Measurements from ENCODE around the gene SP100.
"Not testable (repeated sequence)": the region's sequence is repeated elsewhere in the genome, so short reads cannot be mapped to it uniquely, and the experiment has no call there.

The SP100 gene

DNA sequence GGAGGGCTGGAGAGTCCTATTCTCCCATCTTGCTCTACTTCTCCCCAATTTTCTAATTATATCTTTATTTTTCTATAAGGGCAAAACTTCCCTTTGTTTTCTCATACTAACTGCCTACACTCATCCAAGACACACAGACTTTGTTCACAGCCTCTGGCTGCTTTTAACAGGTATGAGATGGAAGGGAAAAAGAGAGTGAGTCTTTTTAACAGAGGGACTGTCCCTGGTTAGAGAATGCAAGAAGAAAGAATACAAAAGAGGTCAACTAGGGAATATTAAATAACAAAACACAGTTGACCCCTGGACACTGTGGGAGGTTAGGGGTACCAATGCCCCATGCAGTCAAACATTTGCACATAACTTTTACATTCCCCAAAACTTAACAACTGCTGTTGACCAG lies 41.8 kb downstream of the SP100 start:
- DNase-seq (ENCODE audit: low read depth, low spot score), result no peak

DNA sequence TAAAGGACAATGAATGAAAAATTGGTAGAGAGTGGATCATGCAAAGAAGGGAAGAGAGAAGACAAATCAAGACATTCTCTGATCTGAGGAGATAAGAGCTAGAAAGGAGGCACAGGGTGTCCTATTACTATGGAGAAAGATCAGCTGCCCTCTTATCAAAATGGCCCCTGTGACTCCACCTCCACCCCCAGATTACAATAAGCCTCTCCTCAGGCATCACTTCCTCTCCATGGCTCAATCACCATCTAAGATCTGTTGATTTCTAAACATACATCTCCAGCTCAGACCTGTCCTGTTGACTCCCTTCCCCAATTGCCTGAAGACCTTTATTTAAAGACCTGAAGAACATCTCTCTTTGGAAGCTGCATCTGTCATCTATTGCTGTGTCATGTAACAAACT lies 43.2 kb downstream of the SP100 start:
- no peak for DNase-seq (ENCODE audit: low read depth, low spot score)

DNA sequence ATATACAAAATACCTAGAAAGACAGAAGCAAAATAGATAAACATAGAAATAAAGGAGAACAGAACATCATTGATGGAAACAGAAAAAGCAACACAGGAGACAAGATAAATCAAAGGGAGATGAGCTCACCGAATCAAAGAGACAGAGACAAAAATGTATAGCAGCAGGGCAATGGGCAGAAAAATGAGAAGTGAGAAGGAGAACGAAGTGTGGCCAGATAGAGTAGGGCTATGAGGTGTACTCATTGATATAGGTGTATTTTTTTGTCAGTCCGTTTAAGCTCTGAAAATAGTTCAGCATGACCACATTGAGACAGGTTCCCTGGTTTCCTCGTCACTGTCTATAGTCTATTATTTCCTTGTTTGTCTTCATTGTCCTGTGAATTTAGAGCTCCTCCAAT lies 55.1 kb downstream of the SP100 start:
- no peak for DNase-seq (ENCODE audit: low read depth, low spot score)

- DNase-seq (ENCODE audit: low read depth, low spot score), result no peak
Measured at GRCh38 chr2:230472621-230473018, 56.6 kb downstream of the SP100 start.

GRCh38 chr2:230473378-230473777 lies 57.4 kb downstream of the SP100 start:
- DNase-seq (ENCODE audit: low read depth, low spot score), result no peak

DNA sequence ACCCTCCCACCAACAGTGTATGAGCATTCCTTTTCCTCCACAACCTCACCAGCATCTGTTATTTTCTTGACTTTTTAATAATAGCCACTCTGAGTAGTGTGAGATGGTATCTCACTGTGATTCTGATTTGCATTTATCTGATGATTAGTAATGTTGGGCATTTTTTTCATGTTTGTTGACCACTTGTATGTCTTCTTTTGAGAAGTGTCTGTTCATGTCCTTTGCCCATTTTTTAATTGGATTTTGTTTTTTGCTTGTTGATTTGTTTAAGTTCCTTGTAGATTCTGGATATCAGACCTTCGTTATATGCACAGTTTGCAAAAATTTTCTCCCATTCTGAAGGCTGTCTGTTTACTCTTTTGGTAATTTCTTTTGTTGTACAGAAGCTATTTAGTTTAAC lies 59.1 kb downstream of the SP100 start:
- no peak for DNase-seq (ENCODE audit: low read depth, low spot score)

DNA sequence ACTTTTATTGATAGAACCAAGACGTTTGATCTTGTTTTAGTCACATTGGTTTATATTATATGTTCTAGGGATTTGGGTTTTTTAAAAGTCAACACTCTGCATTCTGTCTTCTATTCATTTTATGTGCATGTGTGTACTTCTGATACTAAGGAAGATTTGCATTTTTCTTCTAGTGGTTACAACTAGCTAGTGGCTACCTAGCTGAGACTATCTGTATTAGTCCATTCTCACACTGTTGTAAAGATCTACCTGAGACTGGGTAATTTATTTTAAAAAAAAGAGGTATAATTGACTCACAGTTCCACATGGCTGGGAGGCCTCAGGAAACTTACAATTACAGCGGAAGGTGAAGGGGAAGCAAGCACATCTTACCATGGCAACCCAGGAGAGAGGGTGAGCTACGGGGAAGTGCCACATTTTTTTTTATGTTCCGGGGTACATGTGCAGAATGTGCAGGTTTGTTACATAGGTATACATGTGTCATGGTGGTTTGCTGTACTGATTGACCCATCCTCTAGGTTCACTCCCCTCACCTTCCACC lies 69.9 kb downstream of the SP100 start:
- no peak for DNase-seq (ENCODE audit: low read depth, low spot score)

DNA sequence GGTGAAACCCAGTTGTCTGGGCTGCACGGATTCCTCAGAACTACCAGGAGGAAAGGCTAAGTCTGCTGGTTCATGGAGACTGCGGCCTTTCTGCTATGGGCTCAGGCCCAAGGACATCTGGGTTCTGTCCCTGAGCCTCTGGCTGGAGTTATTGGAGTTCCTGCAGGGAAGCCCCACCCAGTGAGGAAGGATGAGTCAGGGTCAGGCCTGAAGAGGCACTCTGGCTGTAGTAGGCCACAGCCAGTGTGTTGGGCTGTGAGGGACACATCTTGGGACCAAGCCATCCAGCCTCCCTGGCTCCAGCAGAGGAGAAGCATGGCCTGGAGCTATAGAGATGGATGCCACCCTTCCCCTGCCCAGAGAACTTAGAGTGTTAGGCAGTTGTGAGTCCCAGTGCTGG lies 75.2 kb downstream of the SP100 start:
- not testable (repeated sequence) for DNase-seq (ENCODE audit: low read depth, low spot score)

- no peak for DNase-seq (ENCODE audit: low read depth, low spot score)
Measured at GRCh38 chr2:230492107-230492506, 76.1 kb downstream of the SP100 start.

DNA sequence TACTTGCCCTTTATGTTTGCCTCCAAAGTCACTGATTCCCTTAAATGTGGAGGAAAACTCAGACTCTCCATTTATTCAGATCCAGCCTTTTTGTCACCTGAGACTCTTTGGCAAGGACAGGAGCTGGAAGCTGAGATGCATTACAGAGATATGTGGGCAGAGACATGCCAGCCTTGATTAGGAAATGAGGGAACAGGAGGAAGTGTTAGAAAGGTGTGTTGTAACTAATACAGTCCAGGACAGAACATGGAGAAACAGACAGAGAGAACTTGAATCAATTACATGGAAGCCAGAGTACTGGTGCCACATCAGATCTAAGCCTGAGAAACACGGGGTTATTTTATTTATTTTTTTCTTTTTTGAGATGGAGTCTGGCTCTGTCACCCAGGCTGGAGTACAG lies 79.0 kb downstream of the SP100 start:
- DNase-seq (ENCODE audit: low read depth, low spot score), result no peak

DNA sequence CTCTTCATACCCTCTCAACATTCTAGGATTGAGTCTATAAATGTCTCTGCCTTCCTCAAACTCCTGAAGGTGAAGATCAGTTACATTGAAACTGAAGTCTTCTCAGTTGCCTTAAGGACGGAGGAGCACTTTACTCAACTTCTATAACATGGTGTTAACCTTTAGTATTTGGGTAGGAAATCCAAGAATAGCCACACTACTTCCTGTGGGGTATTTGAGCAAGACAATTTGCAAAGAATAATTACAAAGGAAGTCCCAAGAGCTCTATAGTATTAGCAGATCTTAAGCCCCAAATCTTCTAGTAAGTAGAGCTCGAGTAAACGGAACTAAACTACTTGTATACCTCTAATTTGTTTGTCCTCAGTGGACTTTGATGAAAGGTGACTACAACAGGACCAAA lies 80.9 kb downstream of the SP100 start:
- DNase-seq (ENCODE audit: low read depth, low spot score), result no peak

DNA sequence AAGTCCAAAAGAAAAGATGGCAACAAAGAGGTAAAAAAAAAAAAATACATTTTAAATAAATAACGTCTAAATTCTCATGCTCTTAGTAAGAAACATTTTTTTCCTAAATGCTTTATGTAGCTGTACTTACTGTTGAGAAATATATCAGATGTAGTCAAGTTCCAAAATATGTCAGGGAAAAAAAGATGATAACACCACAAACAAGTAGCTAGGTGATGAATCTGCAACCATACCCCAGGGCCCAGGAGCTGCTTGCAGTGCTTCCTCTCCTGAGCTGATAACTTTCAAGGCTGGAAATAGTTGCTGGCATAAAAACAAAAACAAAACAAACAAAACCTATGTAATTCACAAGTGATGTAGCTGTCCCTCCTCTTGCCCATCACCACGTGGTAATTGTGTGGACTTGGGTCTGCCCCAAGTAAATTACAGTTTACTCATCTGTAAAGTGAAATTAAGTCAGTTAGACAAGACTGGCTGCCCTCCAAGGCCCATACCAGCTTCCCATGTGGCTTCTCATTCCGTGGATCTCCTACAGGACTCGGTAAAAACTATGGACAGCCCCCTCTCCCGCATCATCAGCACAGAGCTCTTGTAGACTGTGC lies 82.6 kb downstream of the SP100 start:
- DNase-seq (ENCODE audit: low read depth, low spot score), result no peak

- DNase-seq (ENCODE audit: low read depth, low spot score), result no peak
Measured at GRCh38 chr2:230502593-230502992, 86.6 kb downstream of the SP100 start.

- DNase-seq (ENCODE audit: low read depth, low spot score), result no peak
Measured at GRCh38 chr2:230503798-230504197, 87.8 kb downstream of the SP100 start.

DNA sequence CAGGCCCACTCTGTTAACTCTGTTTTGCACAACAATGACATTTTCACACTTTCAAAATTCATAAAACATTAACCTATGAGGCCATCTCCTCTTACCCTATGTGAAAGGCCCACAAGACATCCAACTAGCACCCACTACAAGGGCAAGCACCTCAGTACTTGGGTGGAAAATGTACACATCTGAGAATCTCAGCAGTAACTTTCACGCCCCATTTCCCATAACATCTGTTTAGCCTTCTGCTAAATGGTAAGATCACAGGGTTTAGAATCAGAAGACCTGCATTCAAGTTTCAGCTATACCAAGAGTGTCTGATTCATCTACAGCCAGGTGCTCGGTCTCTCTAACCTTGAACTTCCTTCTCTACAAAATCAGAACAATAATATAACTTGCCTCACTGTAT lies 89.2 kb downstream of the SP100 start:
- DNase-seq (ENCODE audit: low read depth, low spot score), result no peak

DNA sequence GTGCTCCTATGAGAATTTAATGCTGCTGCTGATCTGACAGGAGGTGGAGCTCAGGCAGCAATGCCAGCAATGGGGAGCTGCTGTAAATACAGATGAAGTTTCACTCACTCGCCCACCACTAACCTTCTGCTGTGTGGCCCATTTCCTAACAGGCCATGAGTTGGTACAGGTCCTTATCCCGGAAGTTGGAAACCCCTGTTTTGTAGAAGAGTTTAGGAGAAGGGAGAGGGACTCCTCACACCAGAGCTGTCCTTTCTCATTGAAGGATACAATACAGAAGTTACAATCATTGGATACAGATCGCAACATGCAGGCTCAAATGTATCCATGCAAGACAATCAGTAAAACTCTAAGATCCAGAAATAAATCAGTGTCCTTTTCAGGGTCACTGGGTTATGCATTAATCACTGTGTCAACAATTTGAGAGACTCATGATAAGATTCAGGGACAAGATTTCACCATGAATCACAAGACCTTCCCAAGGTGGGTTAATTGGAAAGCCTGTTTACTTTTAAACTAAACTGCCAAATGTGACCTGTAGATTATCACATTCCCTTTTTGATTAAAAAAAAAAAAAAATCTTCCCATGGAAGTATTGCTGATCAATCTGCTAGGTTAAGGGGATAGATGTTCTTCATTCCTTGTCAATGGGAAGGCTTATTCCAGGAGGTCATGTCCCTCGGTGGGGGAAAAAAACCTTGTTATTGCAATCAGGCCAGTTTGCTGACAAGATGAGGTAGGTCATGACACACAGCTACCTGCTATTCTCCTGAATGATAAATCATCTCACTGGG lies 97.2 kb downstream of the SP100 start:
- DNase-seq (ENCODE audit: low read depth, low spot score), result no peak

DNA sequence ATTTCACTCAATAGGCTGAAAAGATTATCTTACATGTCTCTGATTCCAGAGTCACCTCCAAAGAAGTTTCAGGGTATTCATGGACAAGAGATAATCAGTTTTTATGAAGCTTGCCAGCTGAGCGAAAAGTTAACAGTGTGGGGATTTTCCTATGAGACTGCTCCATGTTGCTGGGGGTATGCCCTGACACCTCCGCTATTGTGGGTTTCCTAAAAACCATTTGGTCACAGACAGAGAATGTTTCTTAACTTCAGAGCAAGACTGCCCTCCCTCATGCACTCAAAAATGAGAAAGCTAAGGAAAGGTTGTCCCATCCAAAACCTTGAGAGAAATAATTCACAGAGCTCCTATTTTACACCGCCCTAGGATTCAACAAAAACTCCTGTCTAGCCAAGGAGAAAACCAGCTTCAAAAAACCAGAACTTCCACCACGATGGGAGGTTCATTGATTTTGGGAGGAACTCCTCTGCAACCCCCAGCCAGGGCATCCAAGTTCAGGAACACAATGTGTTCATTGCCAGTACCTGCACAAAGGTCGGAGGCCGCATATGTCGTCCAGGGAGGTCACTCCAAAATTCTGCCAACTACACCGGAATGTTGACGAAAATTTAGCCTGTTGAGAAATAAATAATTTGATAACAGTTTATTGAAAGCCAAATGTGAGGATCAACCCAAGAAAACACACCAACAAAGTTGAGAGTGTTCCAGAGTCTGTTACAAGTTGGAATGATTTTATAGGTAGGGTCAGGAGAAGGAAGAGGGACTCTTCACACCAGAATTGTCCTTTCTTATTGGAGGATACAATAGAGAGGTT lies 104.3 kb downstream of the SP100 start:
- DNase-seq (ENCODE audit: low read depth, low spot score), result no peak

GRCh38 chr2:230520875-230521155 lies 104.8 kb downstream of the SP100 start:
- DNase-seq (ENCODE audit: low read depth, low spot score), result no peak

- DNase-seq (ENCODE audit: low read depth, low spot score), result no peak
Measured at GRCh38 chr2:230521386-230521785, 105.4 kb downstream of the SP100 start.

DNA sequence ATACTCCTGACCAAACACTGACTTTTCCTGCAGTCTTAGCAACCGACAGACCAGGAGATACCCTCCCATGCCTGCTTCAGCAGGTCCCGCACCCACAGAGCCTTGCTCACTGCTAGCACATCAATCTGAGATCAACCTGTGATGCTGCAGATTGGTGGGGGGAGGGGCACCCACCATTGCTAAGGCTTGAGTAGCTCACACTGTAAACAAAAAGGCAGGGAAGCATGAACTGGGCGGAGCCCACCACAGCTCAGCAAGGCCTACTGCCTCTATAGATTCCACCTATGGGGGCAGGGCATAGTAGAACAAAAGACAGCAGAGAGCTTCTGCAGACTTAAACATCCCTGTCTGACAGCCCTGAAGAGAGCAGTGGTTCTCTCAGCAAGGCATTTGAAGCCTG lies 109.7 kb downstream of the SP100 start:
- DNase-seq (ENCODE audit: low read depth, low spot score), result no peak

- DNase-seq (ENCODE audit: low read depth, low spot score), result no peak
Measured at GRCh38 chr2:230537531-230537976, 121.6 kb downstream of the SP100 start.

GRCh38 chr2:230540332-230540731 lies 124.3 kb downstream of the SP100 start:
- DNase-seq (ENCODE audit: low read depth, low spot score), result no peak
